Measurements from ENCODE around the gene UNC5A. TPM values are rescaled to one million over a fixed set of nuclear protein-coding genes. Genes with fewer than 3 reads are reported as not detected.

Gene UNC5A
- total and polyA plus RNA-seq, 3 donors from 2014 or later = 1.7 to 2.0 (median 1.8) TPM

DNA sequence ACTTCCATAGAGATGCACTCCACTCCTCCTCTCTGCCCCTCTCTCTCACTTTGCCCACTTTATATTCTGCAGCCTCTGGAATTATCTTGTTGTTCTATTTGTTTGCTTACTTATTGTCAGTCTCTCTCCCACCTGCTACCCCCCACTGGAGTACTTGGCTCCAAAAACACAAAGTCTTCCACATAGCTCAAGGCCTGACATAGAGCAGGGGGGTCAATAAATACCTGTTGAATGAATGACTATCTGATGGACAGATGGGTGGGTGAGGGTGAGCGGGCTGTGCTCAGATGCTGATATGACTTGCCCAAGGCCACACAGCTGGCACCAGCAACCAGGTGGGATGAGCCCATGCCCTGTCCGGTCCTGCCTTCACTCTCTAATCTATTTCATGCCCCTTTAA lies 13.4 kb upstream of the UNC5A start:
- TF ChIP-seq POLR2A (IDR thresholded peaks at IDR 0.05) (no peak), CTCF (IDR thresholded peaks at IDR 0.05) (no peak)
- no peak for DNase-seq
- Histone ChIP-seq H3K27ac (no peak overlapping the region), H3K9me3 (no peaks in the 10 kb centered on the region), H3K4me1 (no peaks in the 10 kb centered on the region), H3K27me3 (no peaks in the 10 kb centered on the region), H3K4me3 (no peak overlapping the region), H3K36me3 (ENCODE audit: low read depth, missing control alignments) (no peaks in the 10 kb centered on the region)
- intact Hi-C loops (cut with DNase I; ENCODE audit: low total_unique reads) = no loop called here
- WGBS, 2 donors = 56 to 57% methylated on average over 2 of the region's 2 CpGs

DNA sequence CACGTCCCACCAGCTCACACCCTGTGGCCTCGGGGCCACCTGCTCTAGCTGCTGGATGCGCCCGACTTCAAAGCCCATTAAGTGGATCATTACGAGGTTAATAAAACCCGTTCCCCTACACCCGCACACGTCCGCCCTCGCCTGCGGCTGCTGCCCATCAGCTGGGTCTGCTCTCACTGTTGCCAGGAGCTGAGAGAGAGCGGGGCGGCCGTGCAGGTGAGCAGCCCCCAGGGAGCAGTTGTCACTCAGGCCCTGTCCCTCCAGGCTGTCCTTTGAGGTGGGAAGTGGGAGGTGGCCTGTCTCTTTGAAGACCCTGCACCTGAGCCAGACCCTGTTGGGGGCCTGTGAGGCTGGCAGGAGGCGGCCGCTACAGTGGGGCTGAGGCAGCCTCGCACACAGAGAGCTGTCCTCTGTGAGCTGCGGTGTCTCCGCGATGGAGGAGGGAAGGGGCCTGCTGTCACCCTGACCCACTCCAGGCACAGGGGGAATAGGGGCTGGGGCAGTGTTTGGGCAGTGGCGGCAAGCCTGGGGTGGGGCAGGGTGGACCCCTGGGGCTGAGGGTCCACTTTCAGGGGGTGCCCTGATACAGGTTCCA lies 12.8 kb upstream of the UNC5A start:
- H3K36me3 ChIP-seq (ENCODE audit: low read depth, missing control alignments) = no peaks in the 10 kb centered on the region
- intact Hi-C loops (cut with DNase I; ENCODE audit: low total_unique reads) = no loop called here
- TF ChIP-seq POLR2A (IDR thresholded peaks at IDR 0.05) (no peak), CTCF (IDR thresholded peaks at IDR 0.05) (no peak)
- no peak for DNase-seq
- 32 to 38% methylated on average over 14 to 18 of the region's 21 CpGs for WGBS, 2 donors
- H3K27me3 ChIP-seq = no peaks in the 10 kb centered on the region
- H3K4me1 ChIP-seq = no peaks in the 10 kb centered on the region
- H3K9me3 ChIP-seq = no peaks in the 10 kb centered on the region
- H3K27ac ChIP-seq = no peak overlapping the region
- H3K4me3 ChIP-seq = no peak overlapping the region

- no peak overlapping the region for H3K27ac ChIP-seq
- no peaks in the 10 kb centered on the region for H3K4me1 ChIP-seq
- H3K9me3 ChIP-seq = no peaks in the 10 kb centered on the region
- WGBS, 2 donors = 65 to 80% methylated on average over 30 to 33 of the region's 33 CpGs
- H3K4me3 ChIP-seq = no peak overlapping the region
- H3K27me3 ChIP-seq = no peaks in the 10 kb centered on the region
- TF ChIP-seq CTCF (IDR thresholded peaks at IDR 0.05) = no peak
- no peak for TF ChIP-seq POLR2A (IDR thresholded peaks at IDR 0.05)
- intact Hi-C loops (cut with DNase I; ENCODE audit: low total_unique reads) = no loop called here
- DNase-seq = no peak
- H3K36me3 ChIP-seq (ENCODE audit: low read depth, missing control alignments) = no peaks in the 10 kb centered on the region
Measured at GRCh38 chr5:176798086-176798876, 12.1 kb upstream of the UNC5A start.

- no peaks in the 10 kb centered on the region for H3K4me1 ChIP-seq
- no peak for DNase-seq
- H3K9me3 ChIP-seq = no peaks in the 10 kb centered on the region
- TF ChIP-seq CTCF (IDR thresholded peaks at IDR 0.05) (no peak), POLR2A (IDR thresholded peaks at IDR 0.05) (no peak)
- no peak overlapping the region for H3K27ac ChIP-seq
- intact Hi-C loops (cut with DNase I; ENCODE audit: low total_unique reads) = no loop called here
- WGBS, 2 donors = 63 to 64% methylated on average over 7 to 12 of the region's 12 CpGs
- no peak overlapping the region for H3K4me3 ChIP-seq
- no peaks in the 10 kb centered on the region for H3K36me3 ChIP-seq (ENCODE audit: low read depth, missing control alignments)
- H3K27me3 ChIP-seq = no peaks in the 10 kb centered on the region
Measured at GRCh38 chr5:176798949-176799348, 11.4 kb upstream of the UNC5A start.

Measured in testis (tissue), 3 donors.